IMR-90 (cell line): ENCODE data around the gene MYO3B. TPM values are rescaled to one million over a fixed set of nuclear protein-coding genes. Genes with fewer than 3 reads are reported as not detected.

Source experiments
- ATAC-seq: fragments of 200-7000 bp; cut with Tn5 transposase; 2 replicates; pipeline ENCODE4 v1.9.1; 2020; ENCODE audit warnings: low read depth, mild to moderate bottlenecking, moderate library complexity
- BruUV-seq: library from RNA; stranded (reverse); fragments of 400-500 nt; replicated peaks from 2 replicates; lab custom pipeline; 2021; lab: Mats Ljungman, UMichigan
- CTCF ChIA-PET: fragments of 300-600 bp; formaldehyde crosslinking; extraction: SDS; loops from one replicate; lab custom pipeline; 2021; ENCODE audit warnings: antibody characterized with exemption; lab: Yijun Ruan, JAX
- POLR2A ChIA-PET: fragments of 300-600 bp; sonication (Branson Sonifier 250); formaldehyde crosslinking; loops from one replicate; lab custom pipeline; 2022; ENCODE audit warnings: antibody characterized with exemption; ENCODE audit not compliant: unreplicated experiment; lab: Charles Lee
- DNase-seq: peaks from one replicate; pipeline ENCODE4 v3.0.0; 2013
- H2AFZ ChIP-seq: replicated peaks from 2 replicates; pipeline ENCODE3; 2013; ENCODE audit warnings: low read length, mild to moderate bottlenecking; ENCODE audit not compliant: poor library complexity
- H2AK5ac ChIP-seq: 2 replicates; pipeline ENCODE4 v1.6.1; 2013; ENCODE audit warnings: low read depth, low read length, inconsistent platforms
- H2AK9ac ChIP-seq: replicated peaks from 2 replicates; pipeline ENCODE3; 2013; ENCODE audit warnings: mild to moderate bottlenecking, low read depth, low read length, moderate library complexity; ENCODE audit not compliant: poor library complexity
- H2BK120ac ChIP-seq: 2 replicates; pipeline ENCODE4 v1.6.1; 2013; ENCODE audit warnings: low read depth, low read length, inconsistent platforms
- H2BK15ac ChIP-seq: 3 replicates; pipeline ENCODE4 v1.6.1; 2013; ENCODE audit warnings: low read depth, low read length, inconsistent platforms
- H2BK20ac ChIP-seq: 2 replicates; pipeline ENCODE4 v1.6.1; 2013; ENCODE audit warnings: low read depth, mild to moderate bottlenecking, inconsistent platforms, low read length, moderate library complexity
- H2BK5ac ChIP-seq: 2 replicates; pipeline ENCODE4 v1.6.1; 2013; ENCODE audit warnings: mild to moderate bottlenecking, low read depth, low read length, inconsistent platforms; ENCODE audit not compliant: poor library complexity, severe bottlenecking
- H3K14ac ChIP-seq: replicated peaks from 2 replicates; pipeline ENCODE4 v1.6.1; 2013; ENCODE audit warnings: low read depth, low read length, inconsistent platforms
- H3K18ac ChIP-seq: 2 replicates; pipeline ENCODE4 v1.6.1; 2013; ENCODE audit warnings: low read depth, low read length, control low read depth
- H3K23ac ChIP-seq: 2 replicates; pipeline ENCODE4 v1.6.1; 2013; ENCODE audit warnings: low read depth, low read length, inconsistent platforms
- H3K27ac ChIP-seq: 2 replicates; pipeline ENCODE4 v1.5.1; 2013; ENCODE audit warnings: mild to moderate bottlenecking, control low read depth, low read length; ENCODE audit not compliant: insufficient read depth
- H3K27me3 ChIP-seq: 2 replicates; pipeline ENCODE4 v1.6.1; 2013; ENCODE audit warnings: low read length; ENCODE audit not compliant: control insufficient read depth, insufficient read depth
- H3K36me3 ChIP-seq: 2 replicates; pipeline ENCODE4 v1.6.1; 2013; ENCODE audit warnings: low read length, mixed read lengths; ENCODE audit not compliant: control insufficient read depth, insufficient read depth
- H3K4ac ChIP-seq: 2 replicates; pipeline ENCODE4 v1.6.1; 2013; ENCODE audit warnings: low read depth, low read length, inconsistent platforms
- H3K4me1 ChIP-seq: 2 replicates; pipeline ENCODE4 v1.6.1; 2013; ENCODE audit warnings: low read length, mixed read lengths; ENCODE audit not compliant: control insufficient read depth, insufficient read depth
- H3K4me2 ChIP-seq: 2 replicates; pipeline ENCODE4 v1.6.1; 2013; ENCODE audit warnings: low read depth, mild to moderate bottlenecking, control low read depth, low read length, moderate library complexity
- H3K4me3 ChIP-seq: 2 replicates; pipeline ENCODE4 v1.5.1; 2013; ENCODE audit warnings: low read depth, mild to moderate bottlenecking, control low read depth, low read length, moderate library complexity; ENCODE audit not compliant: insufficient read depth
- H3K56ac ChIP-seq: 2 replicates; pipeline ENCODE4 v1.6.1; 2013; ENCODE audit warnings: low read length, inconsistent platforms; ENCODE audit not compliant: insufficient read depth; ENCODE audit errors: extremely low read depth
- H3K79me1 ChIP-seq, 2 experiments: 2 replicates each; pipeline ENCODE4 v1.6.1; 2013; ENCODE audit warnings: low read length in 2 of 2, inconsistent platforms in 1 of 2, low read depth in 1 of 2
- H3K9ac ChIP-seq: 2 replicates; pipeline ENCODE4 v1.6.1; 2013; ENCODE audit warnings: low read depth, low read length, control low read depth
- H3K9me1 ChIP-seq: 2 replicates; pipeline ENCODE4 v1.6.1; 2013; ENCODE audit warnings: low read length, inconsistent platforms; ENCODE audit not compliant: insufficient read depth
- H3K9me3 ChIP-seq: 2 replicates; pipeline ENCODE4 v1.6.1; 2013; ENCODE audit warnings: low read length; ENCODE audit not compliant: control insufficient read depth, insufficient read depth
- H4K20me1 ChIP-seq: 2 replicates; pipeline ENCODE4 v1.6.1; 2013; ENCODE audit warnings: low read length, inconsistent platforms; ENCODE audit not compliant: insufficient read depth
- H4K5ac ChIP-seq: 2 replicates; pipeline ENCODE4 v1.6.1; 2013; ENCODE audit warnings: mild to moderate bottlenecking, low read depth, low read length, control low read depth
- H4K8ac ChIP-seq, 2 experiments: 2 replicates each; pipeline ENCODE4 v1.6.1; 2013; ENCODE audit warnings: low read depth in 2 of 2, low read length in 2 of 2, control low read depth in 1 of 2, inconsistent platforms in 1 of 2
- H4K91ac ChIP-seq: 2 replicates; pipeline ENCODE4 v1.6.1; 2013; ENCODE audit warnings: low read depth, low read length, inconsistent platforms; ENCODE audit not compliant: insufficient read depth
- BHLHE40 ChIP-seq: fragments of 150-350 bp; IDR thresholded peaks from 2 replicates; pipeline ENCODE4 v1.6.1; 2016; ENCODE audit warnings: mild to moderate bottlenecking, low read depth, low read length
- CTCF ChIP-seq: conservative IDR thresholded peaks from 2 replicates; pipeline ENCODE4 v1.5.1; 2012; ENCODE audit warnings: mild to moderate bottlenecking, low read depth, low read length, improper control_type of control experiment
- ELK1 ChIP-seq: fragments of 150-350 bp; IDR thresholded peaks from 2 replicates; pipeline ENCODE4 v1.6.1; 2016; ENCODE audit warnings: low read depth, mild to moderate bottlenecking, low read length, moderate library complexity, borderline replicate concordance
- FOS ChIP-seq: fragments of 150-350 bp; IDR thresholded peaks from 2 replicates; pipeline ENCODE4 v1.6.1; 2016; ENCODE audit warnings: low read depth, low read length
- MAFK ChIP-seq: IDR thresholded peaks from 2 replicates; pipeline ENCODE4 v1.6.1; 2012; ENCODE audit warnings: low read depth, low read length, improper control_type of control experiment
- NFE2L2 ChIP-seq: fragments of 150-350 bp; IDR thresholded peaks from 2 replicates; pipeline ENCODE4 v1.6.1; 2016; ENCODE audit warnings: low read depth, mild to moderate bottlenecking, low read length
- POLR2A ChIP-seq: IDR thresholded peaks from 2 replicates; pipeline ENCODE4 v1.6.1; 2012; ENCODE audit warnings: mild to moderate bottlenecking, low read depth, low read length
- RAD21 ChIP-seq: IDR thresholded peaks from 2 replicates; pipeline ENCODE4 v1.6.1; 2012; ENCODE audit warnings: low read length, improper control_type of control experiment
- RCOR1 ChIP-seq: IDR thresholded peaks from 2 replicates; pipeline ENCODE4 v1.6.1; 2012; ENCODE audit warnings: mild to moderate bottlenecking, low read length, improper control_type of control experiment; ENCODE audit not compliant: insufficient replicate concordance
- RFX5 ChIP-seq: IDR thresholded peaks from 2 replicates; pipeline ENCODE4 v1.8.0; 2012; ENCODE audit warnings: low read depth, mild to moderate bottlenecking, low read length, moderate library complexity
- SMC3 ChIP-seq: fragments of 150-350 bp; IDR thresholded peaks from 2 replicates; pipeline ENCODE4 v1.6.1; 2016; ENCODE audit warnings: low read depth, mild to moderate bottlenecking, antibody characterized with exemption, low read length, moderate library complexity
- USF2 ChIP-seq: fragments of 150-350 bp; IDR thresholded peaks from 2 replicates; pipeline ENCODE4 v1.6.1; 2017; ENCODE audit warnings: mild to moderate bottlenecking, antibody characterized with exemption, low read length, low read depth
- WGBS, 2 experiments: methylation state at CpG; one replicate each; pipeline versions ENCODE4 v1.1.5 to v1.1.7; 2013; ENCODE audit warnings: missing lambda C conversion rate in 2 of 2; ENCODE audit not compliant: insufficient read length in 1 of 2; ENCODE audit errors: extremely low coverage in 2 of 2; 5-methylcytosine and 5-hydroxymethylcytosine counted together
- dilution Hi-C: fragments of 300-500 bp; cut with HindIII; formaldehyde crosslinking; loops from one replicate; pipeline ENCODE4 v1.14.3; 2018; ENCODE audit warnings: low sequenced_read_pairs; ENCODE audit not compliant: unreplicated experiment
- in situ Hi-C: fragments of 300-500 bp; cut with MboI; formaldehyde crosslinking; loops from 3 replicates; pipeline ENCODE4 v1.14.3; 2019; ENCODE audit warnings: low sequenced_read_pairs, inconsistent platforms, mixed read lengths
- intact Hi-C: fragments of 100-400 bp; cut with micrococcal nuclease; formaldehyde crosslinking; loops from 2 replicates; pipeline ENCODE4 v1.10.0; 2022
- polyA plus RNA-seq, 3 experiments: library from polyadenylated mRNA; depleted of rRNA; stranded (reverse); fragments of >200 nt; gene quantifications; 2 replicates each; pipeline ENCODE4 v1.2.3, GENCODE V29; 2012; ENCODE audit warnings: low replicate concordance in 1 of 3
- total RNA-seq: library from RNA; depleted of rRNA; stranded (reverse); fragments of >200 nt; gene quantifications from 2 replicates; pipeline ENCODE4 v1.2.3, GENCODE V29; 2012

The MYO3B gene
- total and polyA plus RNA-seq, 2 of the 4 experiments (the other 2 are of a cell fraction), result 0.02 TPM; not detected in 1

GRCh38 chr2:170330881-170331280 is 152.9 kb downstream of the MYO3B start:
- Histone ChIP-seq H3K18ac (no peak overlapping the region), H2BK20ac (no peak overlapping the region), H3K9me3 (no peaks in the 10 kb centered on the region), H3K56ac (no peak overlapping the region), H2AK5ac (no peak overlapping the region), H3K4me2 (no peak overlapping the region), H3K14ac (no peak overlapping the region), H3K9ac (no peak overlapping the region), H3K4ac (no peak overlapping the region), H3K27ac (no peak overlapping the region), H4K8ac (no peak overlapping the region), H2BK120ac (no peak overlapping the region), H3K4me1 (no peaks in the 10 kb centered on the region), H2BK15ac (no peak overlapping the region), H3K4me3 (no peak overlapping the region), H3K36me3 (no peaks in the 10 kb centered on the region), H2BK5ac (no peak overlapping the region), H2AK9ac (no peak overlapping the region), H3K27me3 (peaks cover 2% of the 10 kb centered on the region; the same call in 1 of the 2 replicates), H2AFZ (no peak overlapping the region), H4K91ac (no peak overlapping the region), H3K9me1 (no peaks in the 10 kb centered on the region), H3K23ac (no peak overlapping the region), H3K79me1 (no peaks in the 10 kb centered on the region), H4K5ac (no peak overlapping the region), H4K20me1 (no peaks in the 10 kb centered on the region)
- ChIA-PET CTCF (no interaction called here), POLR2A (no interaction called here)
- no peak for TF ChIP-seq NFE2L2
- no peak for TF ChIP-seq POLR2A
- TF ChIP-seq CTCF, result no peak
- no peak for TF ChIP-seq RCOR1
- TF ChIP-seq SMC3, result no peak
- TF ChIP-seq RAD21, result no peak
- no peak for TF ChIP-seq ELK1
- no peak for TF ChIP-seq FOS
- no peak for TF ChIP-seq MAFK
- no peak for TF ChIP-seq USF2
- no peak for TF ChIP-seq RFX5
- no peak for TF ChIP-seq BHLHE40
- intact Hi-C loops, result no loop called here
- ATAC-seq (no peak), DNase-seq (no peak)
- dilution Hi-C loops, result no loop called here
- no TSS peak for BruUV-seq
- in situ Hi-C loops, result no loop called here
- WGBS, 2 experiments, result no CpG with 5 or more reads among the region's 1 CpG
